Measurements from ENCODE around the gene CRPPA.

DNA sequence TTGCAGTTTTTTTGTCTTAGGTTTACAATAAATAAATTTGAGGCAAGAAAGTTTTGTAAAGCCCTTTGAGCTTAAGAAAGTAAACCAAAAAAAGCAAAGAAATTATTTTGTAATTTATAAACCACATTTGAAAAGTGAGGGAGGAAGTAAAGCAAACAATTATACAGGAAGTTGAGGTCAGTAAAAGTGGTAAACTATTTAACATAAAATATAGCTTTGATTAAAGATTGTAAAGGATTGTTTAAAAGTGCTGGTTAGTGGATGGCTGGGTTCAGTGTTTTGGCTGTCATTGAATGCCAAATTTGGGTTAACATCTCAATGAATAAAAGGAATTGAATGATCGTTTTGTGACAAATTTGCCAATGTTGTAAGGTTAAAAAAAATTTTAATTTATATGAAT is 34.3 kb upstream of the CRPPA start:
- no peak for TF ChIP-seq SRF (IDR thresholded peaks at IDR 0.05; ENCODE audit: low read depth)
- TF ChIP-seq, protein P1, sequence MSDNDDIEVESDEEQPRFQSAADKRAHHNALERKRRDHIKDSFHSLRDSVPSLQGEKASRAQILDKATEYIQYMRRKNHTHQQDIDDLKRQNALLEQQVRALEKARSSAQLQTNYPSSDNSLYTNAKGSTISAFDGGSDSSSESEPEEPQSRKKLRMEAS (IDR thresholded peaks at IDR 0.05), result no peak
- TF ChIP-seq, protein P2, sequence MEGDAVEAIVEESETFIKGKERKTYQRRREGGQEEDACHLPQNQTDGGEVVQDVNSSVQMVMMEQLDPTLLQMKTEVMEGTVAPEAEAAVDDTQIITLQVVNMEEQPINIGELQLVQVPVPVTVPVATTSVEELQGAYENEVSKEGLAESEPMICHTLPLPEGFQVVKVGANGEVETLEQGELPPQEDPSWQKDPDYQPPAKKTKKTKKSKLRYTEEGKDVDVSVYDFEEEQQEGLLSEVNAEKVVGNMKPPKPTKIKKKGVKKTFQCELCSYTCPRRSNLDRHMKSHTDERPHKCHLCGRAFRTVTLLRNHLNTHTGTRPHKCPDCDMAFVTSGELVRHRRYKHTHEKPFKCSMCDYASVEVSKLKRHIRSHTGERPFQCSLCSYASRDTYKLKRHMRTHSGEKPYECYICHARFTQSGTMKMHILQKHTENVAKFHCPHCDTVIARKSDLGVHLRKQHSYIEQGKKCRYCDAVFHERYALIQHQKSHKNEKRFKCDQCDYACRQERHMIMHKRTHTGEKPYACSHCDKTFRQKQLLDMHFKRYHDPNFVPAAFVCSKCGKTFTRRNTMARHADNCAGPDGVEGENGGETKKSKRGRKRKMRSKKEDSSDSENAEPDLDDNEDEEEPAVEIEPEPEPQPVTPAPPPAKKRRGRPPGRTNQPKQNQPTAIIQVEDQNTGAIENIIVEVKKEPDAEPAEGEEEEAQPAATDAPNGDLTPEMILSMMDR (IDR thresholded peaks at IDR 0.05 in 2 of 3, conservative IDR thresholded peaks at IDR 0.05 in 1 of 3; ENCODE audit: borderline replicate concordance in 1 of 3, insufficient read depth in 1 of 3, low read depth in 2 of 3, low read length in 2 of 3), result no peak

Data from HCT116 (cell line).